TTC549 (cell line): Measurements from ENCODE around the gene GLIS1.
A peak's percentile ranks its signal among the peaks of the same experiment; 100 is the strongest.

Experiments
- FAIRE-seq: peaks from 2 replicates; lab custom pipeline; 2012; peaks lifted over from hg19 to GRCh38; lab: Jason Lieb, UNC

The GLIS1 gene

GRCh38 chr1:53483656-53484055 is 255.3 kb downstream of the GLIS1 start:
- FAIRE-seq: no peak

DNA sequence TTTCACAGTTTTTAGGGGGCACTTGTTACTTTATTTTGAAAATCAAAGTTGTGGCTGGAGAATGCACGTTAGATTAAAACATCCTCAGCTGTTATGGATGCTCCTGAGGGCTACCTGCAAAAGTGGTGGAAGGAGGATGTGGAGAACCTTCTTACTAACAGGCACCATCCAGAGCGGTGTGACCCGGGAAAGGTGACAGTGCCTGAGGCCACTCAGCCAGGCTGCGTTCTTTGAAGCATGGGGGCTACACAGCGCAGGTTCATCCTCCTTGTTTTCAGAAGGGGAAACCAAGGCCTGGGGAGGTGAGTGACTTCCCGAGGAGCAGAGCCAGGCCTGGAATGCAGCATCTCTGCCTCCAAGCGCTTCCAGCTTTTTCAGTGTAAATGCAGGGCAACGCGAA is 255.8 kb downstream of the GLIS1 start:
- FAIRE-seq: no peak

- FAIRE-seq: no peak
These were observed 256.4 kb downstream of the GLIS1 start for GRCh38 chr1:53482441-53483153.

DNA sequence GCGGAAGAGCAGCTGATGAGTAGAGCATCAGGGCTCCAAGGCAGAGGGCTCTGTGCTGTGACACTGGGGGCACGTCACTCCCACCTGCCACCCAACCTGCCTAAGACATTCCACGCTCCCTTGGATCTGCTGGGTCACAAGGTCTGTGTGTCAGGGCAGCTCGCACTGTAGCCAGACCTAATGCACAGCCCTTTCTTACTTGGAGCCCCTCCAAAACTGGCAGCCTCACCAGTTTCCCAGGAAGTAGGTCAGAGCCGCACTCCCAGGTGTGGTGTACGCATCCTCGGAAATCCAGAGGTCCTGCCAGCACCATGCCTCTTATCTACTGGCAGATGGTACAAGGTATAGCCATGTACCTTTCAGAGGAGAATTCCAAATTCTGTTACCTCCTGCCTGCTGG is 257.5 kb downstream of the GLIS1 start:
- no peak for FAIRE-seq

DNA sequence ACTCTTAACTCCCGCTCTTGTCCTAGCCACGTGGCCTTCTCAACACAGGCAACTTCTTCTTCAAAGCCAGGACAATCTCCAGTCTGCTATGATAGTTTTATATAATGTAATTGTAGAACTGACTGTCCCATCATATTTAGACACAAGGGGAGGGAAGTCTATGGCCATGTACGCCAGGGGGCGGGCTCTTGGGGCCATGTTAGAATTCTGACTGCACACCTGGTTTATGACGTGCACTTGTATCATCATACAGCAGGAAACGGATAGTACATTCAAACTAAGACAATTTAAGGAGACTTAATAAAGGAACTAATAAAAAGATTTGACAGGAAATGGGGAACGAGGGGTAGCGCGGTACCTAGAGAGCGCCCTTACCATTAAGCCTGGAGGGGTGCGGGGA is 258.3 kb downstream of the GLIS1 start:
- FAIRE-seq: no peak

DNA sequence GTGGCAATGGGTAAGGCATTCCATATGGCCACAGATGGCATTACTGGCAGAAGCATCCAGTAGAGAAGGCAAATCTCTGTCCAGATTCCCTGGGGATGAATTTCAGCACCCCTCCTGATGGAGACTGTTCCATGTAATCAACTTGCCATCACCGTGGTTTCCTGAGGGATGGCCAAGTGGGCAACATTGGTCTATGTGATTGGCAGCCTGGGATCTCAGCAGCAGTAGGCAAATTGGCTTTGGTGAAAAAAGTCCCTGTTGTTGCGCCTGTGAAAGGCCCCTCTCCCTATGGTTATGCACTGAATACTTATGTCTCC is 260.5 kb downstream of the GLIS1 start:
- FAIRE-seq: no peak

DNA sequence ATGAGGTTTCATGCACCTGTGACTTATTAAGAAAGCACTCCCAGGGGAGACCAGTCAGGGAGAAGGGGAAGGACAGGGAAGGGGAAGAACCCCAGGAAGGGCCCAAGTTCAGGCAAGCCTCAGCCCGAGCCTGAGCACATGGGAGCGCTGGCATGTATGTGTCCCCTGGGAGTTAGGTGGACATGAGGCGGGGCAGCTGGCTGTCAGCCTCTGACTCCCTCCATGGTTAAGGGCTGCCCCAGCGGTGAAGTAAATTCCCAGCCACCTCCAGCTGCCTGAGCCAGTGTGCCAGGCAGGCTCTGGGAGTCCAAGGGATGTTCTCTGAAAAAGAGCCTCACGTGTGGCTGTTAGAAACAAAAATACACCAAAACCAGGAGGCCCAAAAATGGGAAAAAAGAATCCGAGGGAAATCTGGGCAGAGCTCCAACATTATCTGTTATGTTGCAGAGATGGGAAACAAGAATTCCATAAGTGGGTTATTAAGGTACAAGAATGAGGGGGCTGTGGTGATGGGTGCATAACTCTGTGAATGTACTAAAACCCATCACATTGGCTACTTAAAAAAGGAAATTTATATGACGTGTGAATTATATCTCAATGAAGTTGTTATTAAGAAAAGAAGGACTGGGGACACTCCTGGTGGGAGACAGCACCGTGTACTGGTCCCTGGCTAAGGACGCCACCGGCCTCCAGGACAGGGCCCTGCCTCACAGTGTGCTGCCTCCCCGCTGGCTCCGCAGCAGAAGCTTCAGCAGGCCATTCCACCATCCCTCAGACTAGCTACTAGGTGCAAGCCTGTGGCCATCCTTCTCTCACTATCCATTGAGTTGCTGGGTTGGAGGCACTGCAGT is 261.1 kb downstream of the GLIS1 start:
- no peak for FAIRE-seq

DNA sequence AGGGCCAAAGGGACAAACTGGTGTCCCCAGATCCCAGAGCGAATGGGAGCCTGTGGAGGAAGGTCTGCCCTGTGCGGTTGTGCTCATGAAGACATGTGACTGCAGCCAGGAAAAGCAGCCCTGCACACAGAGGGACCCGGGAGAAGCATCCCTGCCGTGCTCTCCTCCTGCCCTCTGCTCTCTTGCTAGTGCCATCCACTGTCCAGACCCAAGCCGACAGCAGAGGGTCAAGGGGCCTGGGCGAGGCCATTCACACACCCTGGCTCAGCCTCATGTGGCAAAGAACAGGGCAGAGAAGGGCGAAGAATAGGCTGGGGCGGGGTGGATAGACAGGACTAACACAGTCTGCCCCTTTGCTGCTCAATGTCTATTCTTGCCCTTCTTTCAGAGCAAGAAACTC is 262.4 kb downstream of the GLIS1 start:
- no peak for FAIRE-seq

DNA sequence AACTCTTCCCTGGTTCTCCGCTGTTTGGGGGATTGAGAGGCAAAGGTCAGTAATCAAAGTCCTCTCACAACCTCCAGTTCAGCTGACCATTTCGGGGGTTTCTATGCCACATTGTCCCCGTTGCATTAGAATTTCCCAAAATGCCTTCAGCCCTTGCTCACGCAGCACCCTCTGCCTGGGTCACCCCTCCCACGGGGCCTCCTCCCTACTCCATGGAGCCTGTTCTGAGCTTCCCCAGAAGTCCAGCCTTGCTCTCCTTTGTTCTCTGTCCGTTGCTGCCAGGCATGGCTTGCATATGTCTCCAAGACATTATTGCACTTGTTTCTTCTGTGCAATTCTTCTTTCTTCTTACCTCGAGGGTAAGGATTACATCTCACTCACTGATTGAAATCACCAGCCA is 263.3 kb downstream of the GLIS1 start:
- no peak for FAIRE-seq

DNA sequence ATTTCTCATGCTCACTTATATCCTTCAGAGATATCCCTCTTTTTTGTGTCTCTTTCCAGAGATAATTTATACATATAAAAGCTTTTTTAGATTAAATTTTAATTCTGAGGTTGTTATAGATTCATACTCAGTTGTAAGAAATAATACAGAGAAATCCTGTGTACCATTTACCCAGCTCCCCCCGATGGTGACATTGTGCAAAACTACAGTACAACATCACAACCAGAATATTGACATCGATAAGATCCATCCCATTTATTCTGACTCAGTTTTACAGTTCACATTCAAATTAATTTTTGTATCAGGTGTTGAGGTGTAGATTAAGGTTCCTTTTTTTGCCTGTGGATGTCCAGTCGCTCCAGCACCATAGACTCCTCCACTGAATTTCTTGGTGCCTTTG is 265.5 kb downstream of the GLIS1 start:
- peak; percentile 46 for FAIRE-seq

DNA sequence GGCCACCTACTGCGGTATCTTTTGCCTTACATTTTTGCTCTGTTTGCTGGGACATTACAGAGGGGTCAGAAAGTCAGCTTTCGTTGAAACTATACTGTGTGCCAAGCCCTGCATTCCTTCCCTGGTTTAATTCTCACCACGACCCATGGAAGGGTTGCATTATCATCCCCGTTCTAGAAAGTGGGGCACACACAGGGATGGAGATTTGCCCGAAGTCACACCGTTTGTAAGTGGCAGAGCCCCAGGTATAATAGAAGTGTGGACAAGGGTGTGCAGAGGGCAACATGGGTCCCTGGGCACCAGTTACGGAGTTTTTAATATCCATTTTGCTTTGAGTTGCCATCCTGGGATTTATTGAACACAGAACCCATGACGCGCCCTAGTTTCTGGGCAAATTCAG is 268.0 kb downstream of the GLIS1 start:
- FAIRE-seq: no peak

DNA sequence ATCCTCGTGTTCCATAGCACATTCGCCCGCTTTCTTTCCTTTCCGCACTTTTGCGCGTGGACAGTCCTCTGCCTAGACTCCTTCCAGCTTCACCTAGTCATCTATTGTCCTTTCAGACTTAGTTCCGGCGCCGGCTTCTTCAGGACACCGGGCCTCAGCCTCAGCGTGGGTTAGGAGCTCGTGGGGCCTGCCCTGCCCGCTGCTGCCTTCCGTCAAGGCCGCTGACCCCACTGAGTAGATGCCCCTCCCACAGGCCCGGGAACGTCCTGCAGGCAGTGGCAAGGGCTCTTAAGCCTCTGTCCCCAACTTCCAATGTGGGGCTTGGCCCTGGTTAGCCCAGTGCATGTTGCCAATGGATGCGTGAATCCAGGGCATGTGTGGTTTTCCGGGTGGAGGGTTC is 268.4 kb downstream of the GLIS1 start:
- no peak for FAIRE-seq

GRCh38 chr1:53470155-53470554 is 268.8 kb downstream of the GLIS1 start:
- no peak for FAIRE-seq

DNA sequence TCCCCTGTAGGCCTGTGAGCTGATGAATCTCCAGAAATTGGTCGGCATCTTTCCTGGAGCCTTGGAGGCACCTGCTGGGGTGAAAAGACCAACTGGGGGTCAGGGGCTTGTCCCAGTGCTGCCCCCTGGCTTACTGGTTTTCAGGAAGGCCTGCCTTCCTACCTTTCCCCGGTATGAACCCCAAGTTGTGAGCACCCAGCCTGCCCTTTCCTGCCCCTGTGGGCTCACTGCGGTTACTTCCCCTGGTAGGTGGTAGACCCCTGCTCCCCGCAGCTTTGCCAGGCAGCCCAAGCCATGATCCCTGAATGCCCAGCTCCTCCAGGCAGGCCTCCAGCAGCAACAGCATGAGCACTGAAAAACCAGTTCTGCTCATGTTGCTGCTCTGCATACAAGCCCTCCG is 269.6 kb downstream of the GLIS1 start:
- FAIRE-seq: no peak

GRCh38 chr1:53468374-53468773 is 270.6 kb downstream of the GLIS1 start:
- no peak for FAIRE-seq

DNA sequence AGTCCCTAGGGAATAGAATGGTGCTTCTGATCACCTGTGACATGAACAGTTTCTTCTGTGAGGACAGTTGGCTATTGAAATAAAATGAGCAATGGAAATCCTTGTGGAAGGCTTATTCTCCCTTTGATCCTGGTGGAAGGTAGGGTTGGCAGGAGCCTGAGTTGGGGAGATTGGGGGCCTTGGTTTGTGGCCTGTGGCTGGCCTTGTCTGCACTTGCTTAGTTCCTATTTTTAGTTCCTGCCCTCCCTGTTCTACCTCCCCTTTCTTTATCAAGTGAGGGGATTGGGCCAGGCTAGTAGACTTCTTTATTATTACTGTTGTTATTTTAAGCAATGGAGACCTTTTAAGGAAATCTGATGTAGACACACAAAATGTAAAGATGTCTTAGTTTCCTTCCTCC is 271.6 kb downstream of the GLIS1 start:
- FAIRE-seq: no peak

GRCh38 chr1:53465023-53465957 is 273.7 kb downstream of the GLIS1 start:
- FAIRE-seq: no peak

DNA sequence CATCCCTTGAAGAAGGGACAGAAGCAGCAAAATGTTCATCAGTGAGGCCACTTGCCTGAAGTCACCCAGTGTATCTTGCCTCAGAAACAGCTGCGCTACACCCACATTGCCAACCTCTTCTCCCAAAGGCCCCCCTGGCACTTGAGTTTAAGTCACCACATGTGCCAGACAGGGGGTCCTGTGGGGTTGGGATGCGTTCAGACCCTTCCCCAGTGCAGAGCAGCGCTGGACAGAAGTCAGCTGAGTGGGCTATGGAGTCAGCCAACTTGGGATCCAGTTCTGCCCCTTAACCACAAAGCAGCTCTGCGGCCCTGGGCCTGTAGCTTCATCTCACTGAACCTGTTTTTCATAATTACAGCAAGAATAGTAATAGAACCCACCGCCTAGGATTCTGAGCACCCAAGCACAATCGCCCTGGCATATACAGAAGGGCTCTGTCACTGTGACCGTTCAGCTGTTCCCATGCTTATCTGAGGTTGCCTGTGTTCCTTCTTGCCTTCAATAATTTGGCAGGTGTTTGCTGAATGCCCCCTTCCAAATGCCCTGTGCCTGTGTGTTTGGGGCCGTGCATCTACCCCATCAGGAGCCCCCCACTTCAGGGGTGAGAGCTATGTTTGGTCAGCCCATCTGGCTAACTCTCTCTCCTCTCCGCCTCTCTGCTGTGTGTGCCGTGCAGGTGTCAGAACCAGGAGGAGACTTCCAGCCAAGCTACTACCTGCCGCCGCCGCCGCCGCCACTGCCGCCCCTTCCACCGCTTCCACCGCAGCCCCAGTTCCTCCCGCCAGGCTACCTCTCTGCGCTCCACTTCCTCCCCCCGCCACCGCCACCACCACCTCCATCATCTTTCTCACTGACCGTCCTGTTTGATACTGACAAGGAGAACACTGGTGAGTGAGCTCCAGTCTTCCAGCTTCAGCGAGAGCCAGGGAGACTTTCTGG is 274.7 kb downstream of the GLIS1 start:
- no peak for FAIRE-seq

GRCh38 chr1:53462769-53463501 is 276.0 kb downstream of the GLIS1 start:
- FAIRE-seq: no peak

- FAIRE-seq: no peak
These were observed 276.8 kb downstream of the GLIS1 start for GRCh38 chr1:53462193-53462592.
